ENCODE measurements around the gene PREB. TPM values are rescaled to one million over a fixed set of nuclear protein-coding genes. Genes with fewer than 3 reads are reported as not detected.

Gene PREB
- total and polyA plus RNA-seq, 2 of the 13 experiments (the other 11 are each of a cell fraction or from before 2014, with no cell fraction given): 112 to 192 TPM

DNA sequence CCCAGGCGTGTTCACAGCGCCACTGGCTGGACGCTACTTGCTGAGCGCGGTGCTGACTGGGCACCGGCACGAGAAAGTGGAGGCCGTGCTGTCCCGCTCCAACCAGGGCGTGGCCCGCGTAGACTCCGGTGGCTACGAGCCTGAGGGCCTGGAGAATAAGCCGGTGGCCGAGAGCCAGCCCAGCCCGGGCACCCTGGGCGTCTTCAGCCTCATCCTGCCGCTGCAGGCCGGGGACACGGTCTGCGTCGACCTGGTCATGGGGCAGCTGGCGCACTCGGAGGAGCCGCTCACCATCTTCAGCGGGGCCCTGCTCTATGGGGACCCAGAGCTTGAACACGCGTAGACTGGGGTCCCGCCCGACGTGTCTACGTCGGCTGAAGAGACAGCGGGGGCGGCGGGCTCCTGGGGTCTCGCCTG is 48.8 kb downstream of the PREB start (continued):
- TF ChIP-seq, protein P1, sequence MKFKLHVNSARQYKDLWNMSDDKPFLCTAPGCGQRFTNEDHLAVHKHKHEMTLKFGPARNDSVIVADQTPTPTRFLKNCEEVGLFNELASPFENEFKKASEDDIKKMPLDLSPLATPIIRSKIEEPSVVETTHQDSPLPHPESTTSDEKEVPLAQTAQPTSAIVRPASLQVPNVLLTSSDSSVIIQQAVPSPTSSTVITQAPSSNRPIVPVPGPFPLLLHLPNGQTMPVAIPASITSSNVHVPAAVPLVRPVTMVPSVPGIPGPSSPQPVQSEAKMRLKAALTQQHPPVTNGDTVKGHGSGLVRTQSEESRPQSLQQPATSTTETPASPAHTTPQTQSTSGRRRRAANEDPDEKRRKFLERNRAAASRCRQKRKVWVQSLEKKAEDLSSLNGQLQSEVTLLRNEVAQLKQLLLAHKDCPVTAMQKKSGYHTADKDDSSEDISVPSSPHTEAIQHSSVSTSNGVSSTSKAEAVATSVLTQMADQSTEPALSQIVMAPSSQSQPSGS (CRISPR knock-in tag; IDR thresholded peaks at IDR 0.05): no peak
- TF ChIP-seq, protein P2, sequence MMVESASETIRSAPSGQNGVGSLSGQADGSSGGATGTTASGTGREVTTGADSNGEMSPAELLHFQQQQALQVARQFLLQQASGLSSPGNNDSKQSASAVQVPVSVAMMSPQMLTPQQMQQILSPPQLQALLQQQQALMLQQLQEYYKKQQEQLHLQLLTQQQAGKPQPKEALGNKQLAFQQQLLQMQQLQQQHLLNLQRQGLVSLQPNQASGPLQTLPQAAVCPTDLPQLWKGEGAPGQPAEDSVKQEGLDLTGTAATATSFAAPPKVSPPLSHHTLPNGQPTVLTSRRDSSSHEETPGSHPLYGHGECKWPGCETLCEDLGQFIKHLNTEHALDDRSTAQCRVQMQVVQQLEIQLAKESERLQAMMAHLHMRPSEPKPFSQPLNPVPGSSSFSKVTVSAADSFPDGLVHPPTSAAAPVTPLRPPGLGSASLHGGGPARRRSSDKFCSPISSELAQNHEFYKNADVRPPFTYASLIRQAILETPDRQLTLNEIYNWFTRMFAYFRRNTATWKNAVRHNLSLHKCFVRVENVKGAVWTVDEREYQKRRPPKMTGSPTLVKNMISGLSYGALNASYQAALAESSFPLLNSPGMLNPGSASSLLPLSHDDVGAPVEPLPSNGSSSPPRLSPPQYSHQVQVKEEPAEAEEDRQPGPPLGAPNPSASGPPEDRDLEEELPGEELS (CRISPR knock-in tag; IDR thresholded peaks at IDR 0.05): no peak
- TF ChIP-seq ZNF136 (CRISPR knock-in tag; IDR thresholded peaks at IDR 0.05; ENCODE audit: low read depth) (no peak), KLF11 (CRISPR knock-in tag; IDR thresholded peaks at IDR 0.05) (no peak), NCOA2 (CRISPR knock-in tag; IDR thresholded peaks at IDR 0.05) (no peak), ZNF720 (CRISPR knock-in tag; IDR thresholded peaks at IDR 0.05) (no peak), PHF5A (CRISPR knock-in tag; IDR thresholded peaks at IDR 0.05; ENCODE audit: low read depth, unreplicated experiment) (no peak), ZBTB7A (CRISPR knock-in tag; IDR thresholded peaks at IDR 0.05) (no peak), NRL (CRISPR knock-in tag; IDR thresholded peaks at IDR 0.05; ENCODE audit: borderline replicate concordance) (no peak), ZNF207 (IDR thresholded peaks at IDR 0.05; ENCODE audit: borderline replicate concordance) (no peak), ZNF546 (CRISPR knock-in tag; conservative IDR thresholded peaks at IDR 0.05) (no peak), EHMT2 (IDR thresholded peaks at IDR 0.05; ENCODE audit: borderline replicate concordance, low read depth, low read length) (no peak), SOX13 (IDR thresholded peaks at IDR 0.05) (no peak), SOX13 (CRISPR knock-in tag; conservative IDR thresholded peaks at IDR 0.05 in 1 of 2, IDR thresholded peaks at IDR 0.05 in 1 of 2) (no peak), THYN1 (CRISPR knock-in tag; IDR thresholded peaks at IDR 0.05; ENCODE audit: borderline replicate concordance, low read depth) (no peak), EP300 (IDR thresholded peaks at IDR 0.05; ENCODE audit: low read depth in 2 of 2, low read length in 2 of 2) (no peak), EP300 (CRISPR knock-in tag; IDR thresholded peaks at IDR 0.05; ENCODE audit: borderline replicate concordance) (no peak), ZNF747 (CRISPR knock-in tag; IDR thresholded peaks at IDR 0.05; ENCODE audit: borderline replicate concordance) (no peak), ZNF101 (CRISPR knock-in tag; IDR thresholded peaks at IDR 0.05; ENCODE audit: borderline replicate concordance, low read depth) (no peak), ZNF552 (CRISPR knock-in tag; IDR thresholded peaks at IDR 0.05; ENCODE audit: borderline replicate concordance) (peak; percentile 90; the same call in 1 of the 2 replicates), ZNF83 (CRISPR knock-in tag; IDR thresholded peaks at IDR 0.05; ENCODE audit: borderline replicate concordance) (no peak; the same call in 1 of the 2 replicates), SP140L (CRISPR knock-in tag; IDR thresholded peaks at IDR 0.05; ENCODE audit: borderline replicate concordance) (no peak)
- TF ChIP-seq, protein P3, sequence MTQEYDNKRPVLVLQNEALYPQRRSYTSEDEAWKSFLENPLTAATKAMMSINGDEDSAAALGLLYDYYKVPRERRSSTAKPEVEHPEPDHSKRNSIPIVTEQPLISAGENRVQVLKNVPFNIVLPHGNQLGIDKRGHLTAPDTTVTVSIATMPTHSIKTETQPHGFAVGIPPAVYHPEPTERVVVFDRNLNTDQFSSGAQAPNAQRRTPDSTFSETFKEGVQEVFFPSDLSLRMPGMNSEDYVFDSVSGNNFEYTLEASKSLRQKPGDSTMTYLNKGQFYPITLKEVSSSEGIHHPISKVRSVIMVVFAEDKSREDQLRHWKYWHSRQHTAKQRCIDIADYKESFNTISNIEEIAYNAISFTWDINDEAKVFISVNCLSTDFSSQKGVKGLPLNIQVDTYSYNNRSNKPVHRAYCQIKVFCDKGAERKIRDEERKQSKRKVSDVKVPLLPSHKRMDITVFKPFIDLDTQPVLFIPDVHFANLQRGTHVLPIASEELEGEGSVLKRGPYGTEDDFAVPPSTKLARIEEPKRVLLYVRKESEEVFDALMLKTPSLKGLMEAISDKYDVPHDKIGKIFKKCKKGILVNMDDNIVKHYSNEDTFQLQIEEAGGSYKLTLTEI (CRISPR knock-in tag; conservative IDR thresholded peaks at IDR 0.05): no peak
- TF ChIP-seq, protein P4, sequence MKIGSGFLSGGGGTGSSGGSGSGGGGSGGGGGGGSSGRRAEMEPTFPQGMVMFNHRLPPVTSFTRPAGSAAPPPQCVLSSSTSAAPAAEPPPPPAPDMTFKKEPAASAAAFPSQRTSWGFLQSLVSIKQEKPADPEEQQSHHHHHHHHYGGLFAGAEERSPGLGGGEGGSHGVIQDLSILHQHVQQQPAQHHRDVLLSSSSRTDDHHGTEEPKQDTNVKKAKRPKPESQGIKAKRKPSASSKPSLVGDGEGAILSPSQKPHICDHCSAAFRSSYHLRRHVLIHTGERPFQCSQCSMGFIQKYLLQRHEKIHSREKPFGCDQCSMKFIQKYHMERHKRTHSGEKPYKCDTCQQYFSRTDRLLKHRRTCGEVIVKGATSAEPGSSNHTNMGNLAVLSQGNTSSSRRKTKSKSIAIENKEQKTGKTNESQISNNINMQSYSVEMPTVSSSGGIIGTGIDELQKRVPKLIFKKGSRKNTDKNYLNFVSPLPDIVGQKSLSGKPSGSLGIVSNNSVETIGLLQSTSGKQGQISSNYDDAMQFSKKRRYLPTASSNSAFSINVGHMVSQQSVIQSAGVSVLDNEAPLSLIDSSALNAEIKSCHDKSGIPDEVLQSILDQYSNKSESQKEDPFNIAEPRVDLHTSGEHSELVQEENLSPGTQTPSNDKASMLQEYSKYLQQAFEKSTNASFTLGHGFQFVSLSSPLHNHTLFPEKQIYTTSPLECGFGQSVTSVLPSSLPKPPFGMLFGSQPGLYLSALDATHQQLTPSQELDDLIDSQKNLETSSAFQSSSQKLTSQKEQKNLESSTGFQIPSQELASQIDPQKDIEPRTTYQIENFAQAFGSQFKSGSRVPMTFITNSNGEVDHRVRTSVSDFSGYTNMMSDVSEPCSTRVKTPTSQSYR (CRISPR knock-in tag; IDR thresholded peaks at IDR 0.05; ENCODE audit: borderline replicate concordance): no peak

Measured in HepG2 (cell line).